Measurements from ENCODE around the gene AFF3. TPM values are rescaled to one million over a fixed set of nuclear protein-coding genes. Genes with fewer than 3 reads are reported as not detected.

AFF3 gene
- total and polyA plus RNA-seq, 2 donors (not counting 3 experiments of a cell fraction or from before 2014, with no cell fraction given), result 0.06 to 0.07 TPM

DNA sequence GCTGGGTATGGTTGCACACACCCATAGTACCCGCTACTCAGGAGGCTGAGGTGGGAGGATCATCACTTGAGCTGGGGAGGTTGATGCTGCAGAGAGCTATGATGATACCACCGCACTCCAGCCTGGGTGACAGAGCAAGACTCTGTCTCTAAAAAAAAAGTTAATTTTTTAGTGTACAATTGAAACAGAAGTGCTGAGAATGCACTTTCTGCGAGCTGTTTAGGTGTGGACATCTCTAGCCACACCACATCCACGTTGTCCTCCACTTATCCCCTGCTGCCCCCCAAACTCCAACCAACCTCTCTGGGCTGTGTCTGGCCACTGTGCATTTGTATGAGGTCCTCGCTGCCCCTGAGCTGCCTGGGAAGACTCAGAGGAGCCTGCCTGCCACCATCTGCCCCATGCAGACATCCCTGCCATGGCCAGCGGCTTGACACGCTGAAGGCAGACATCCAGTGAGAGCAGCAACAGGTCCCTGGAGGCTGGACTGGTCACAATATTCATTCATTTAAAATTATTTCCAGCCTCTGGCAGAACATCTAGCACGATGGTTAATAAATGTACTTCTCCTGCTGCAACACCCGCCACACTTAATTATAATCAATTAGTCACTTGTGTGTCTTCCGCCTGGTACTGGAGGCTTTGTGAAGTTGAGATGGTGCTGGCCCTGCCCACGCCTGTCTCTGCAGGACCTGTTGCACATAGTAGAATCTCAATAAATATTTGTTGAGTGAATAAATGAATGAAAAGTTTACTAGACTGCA, 3.7 kb upstream of the AFF3 start:
- H3K4me3 ChIP-seq (replicated peaks in 1 of 3; ENCODE audit: insufficient read depth in 1 of 3, low read depth in 1 of 3, low read length in 3 of 3), result no peak overlapping the region
- DNase-seq (ENCODE audit: low read depth, low spot score) (no peak), FAIRE-seq (no peak)
- H2AFZ ChIP-seq (ENCODE audit: low read depth, low read length), result no peak overlapping the region
- no peaks in the 10 kb centered on the region for H3K9me3 ChIP-seq (replicated peaks; ENCODE audit: control insufficient read depth, insufficient read depth, low read length)
- H3K4me2 ChIP-seq (ENCODE audit: insufficient read depth, low read length), result no peak overlapping the region
- no peaks in the 10 kb centered on the region for H3K9me1 ChIP-seq (replicated peaks; ENCODE audit: control insufficient read depth, extremely low read depth, insufficient read depth, low read length)
- TF ChIP-seq JUN (IDR thresholded peaks at IDR 0.05; ENCODE audit: borderline replicate concordance, insufficient read depth, insufficient read length, low read depth) (no peak), EZH2 (IDR thresholded peaks at IDR 0.05; ENCODE audit: borderline replicate concordance, low read depth, low read length, severe bottlenecking) (no peak), MAX (IDR thresholded peaks at IDR 0.05; ENCODE audit: insufficient read depth, insufficient read length) (no peak), POLR2A (IDR thresholded peaks at IDR 0.05; ENCODE audit: low read depth, low read length) (no peak), MYC (IDR thresholded peaks at IDR 0.05; ENCODE audit: low read depth, low read length) (no peak), POLR2AphosphoS5 (IDR thresholded peaks at IDR 0.05; ENCODE audit: insufficient read depth, low read depth, low read length) (no peak), FOS (IDR thresholded peaks at IDR 0.05; ENCODE audit: borderline replicate concordance, insufficient read depth, low read length) (no peak), GATA2 (IDR thresholded peaks at IDR 0.05; ENCODE audit: insufficient read depth, insufficient read length, low read depth, low read length) (no peak)
- TF ChIP-seq, protein P1, sequence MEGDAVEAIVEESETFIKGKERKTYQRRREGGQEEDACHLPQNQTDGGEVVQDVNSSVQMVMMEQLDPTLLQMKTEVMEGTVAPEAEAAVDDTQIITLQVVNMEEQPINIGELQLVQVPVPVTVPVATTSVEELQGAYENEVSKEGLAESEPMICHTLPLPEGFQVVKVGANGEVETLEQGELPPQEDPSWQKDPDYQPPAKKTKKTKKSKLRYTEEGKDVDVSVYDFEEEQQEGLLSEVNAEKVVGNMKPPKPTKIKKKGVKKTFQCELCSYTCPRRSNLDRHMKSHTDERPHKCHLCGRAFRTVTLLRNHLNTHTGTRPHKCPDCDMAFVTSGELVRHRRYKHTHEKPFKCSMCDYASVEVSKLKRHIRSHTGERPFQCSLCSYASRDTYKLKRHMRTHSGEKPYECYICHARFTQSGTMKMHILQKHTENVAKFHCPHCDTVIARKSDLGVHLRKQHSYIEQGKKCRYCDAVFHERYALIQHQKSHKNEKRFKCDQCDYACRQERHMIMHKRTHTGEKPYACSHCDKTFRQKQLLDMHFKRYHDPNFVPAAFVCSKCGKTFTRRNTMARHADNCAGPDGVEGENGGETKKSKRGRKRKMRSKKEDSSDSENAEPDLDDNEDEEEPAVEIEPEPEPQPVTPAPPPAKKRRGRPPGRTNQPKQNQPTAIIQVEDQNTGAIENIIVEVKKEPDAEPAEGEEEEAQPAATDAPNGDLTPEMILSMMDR (IDR thresholded peaks at IDR 0.05; ENCODE audit: extremely low read depth in 1 of 2, insufficient read depth in 1 of 2, low read depth in 1 of 2, low read length in 2 of 2), result no peak
- no peaks in the 10 kb centered on the region for H3K27me3 ChIP-seq (ENCODE audit: control insufficient read depth in 2 of 2, insufficient read depth in 2 of 2, low read length in 2 of 2)
- POLR2A ChIA-PET, result no interaction called here
- no peak overlapping the region for H3K9ac ChIP-seq (replicated peaks; ENCODE audit: extremely low read depth, insufficient read depth, low read length)
- H3K79me2 ChIP-seq (ENCODE audit: control insufficient read depth, insufficient read depth, low read length), result no peaks in the 10 kb centered on the region
- H3K36me3 ChIP-seq (ENCODE audit: control insufficient read depth in 2 of 2, extremely low read depth in 1 of 2, insufficient read depth in 2 of 2, low read length in 2 of 2), result no peaks in the 10 kb centered on the region
- CTCF ChIA-PET, result interaction anchor here (1.3 kb wide), 1 partner anchor 32 kb away, joined by 3 read pairs; no protein-coding TSS in a partner anchor
- no peaks in the 10 kb centered on the region for H3K4me1 ChIP-seq (ENCODE audit: control insufficient read depth, extremely low read depth, insufficient read depth, low read length)
- no TSS peak for BruUV-seq (replicated peaks)
- dilution Hi-C loops (cut with MboI; ENCODE audit: extremely low pct_ligation_motif_present, low sequenced_read_pairs), result no loop called here
- intact Hi-C loops (cut with micrococcal nuclease), result no loop called here
- H4K20me1 ChIP-seq (replicated peaks; ENCODE audit: control insufficient read depth, extremely low read depth, insufficient read depth, low read length), result no peaks in the 10 kb centered on the region
- no peak overlapping the region for H3K27ac ChIP-seq (ENCODE audit: insufficient read depth, low read depth, low read length)
